Measurements from ENCODE around the gene ITGA5. TPM values are rescaled to one million over a fixed set of nuclear protein-coding genes. Genes with fewer than 3 reads are reported as not detected.
A peak's percentile ranks its signal among the peaks of the same experiment; 100 is the strongest.

Gene ITGA5
- total RNA-seq, 1 experiment from 2014 or later, result 12.2 TPM

DNA sequence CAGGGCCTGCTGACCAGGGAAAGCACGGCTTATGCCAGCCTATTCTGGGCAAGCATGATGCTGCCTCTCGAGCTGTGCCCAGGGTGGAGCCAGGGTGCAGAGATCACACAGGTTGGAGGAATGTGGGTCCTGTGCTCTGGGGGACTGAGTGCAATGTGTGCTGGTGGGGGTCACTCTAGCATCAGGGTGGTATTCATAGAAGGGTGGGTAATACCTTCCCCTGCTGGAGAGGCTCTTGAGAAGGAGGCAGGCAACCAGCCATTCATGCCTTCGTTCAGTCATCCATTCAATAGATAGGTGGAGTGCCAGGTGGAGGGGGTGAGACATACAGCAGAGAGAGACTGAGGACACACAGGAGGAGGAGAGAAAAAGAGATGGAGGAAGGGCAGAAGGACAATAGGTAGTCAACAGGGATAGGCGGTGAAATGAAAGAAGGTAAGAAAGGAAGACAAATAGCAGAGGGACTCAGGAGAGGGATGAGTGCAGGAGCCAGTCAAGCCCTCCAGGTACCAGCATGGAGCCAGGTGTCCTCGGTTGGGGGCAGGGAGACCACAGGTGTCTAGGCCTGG, 29.4 kb downstream of the ITGA5 start:
- no peaks in the 10 kb centered on the region for H3K27me3 ChIP-seq (ENCODE audit: insufficient read depth, low read length)
- H2BK12ac ChIP-seq (ENCODE audit: insufficient read length, low read depth, low read length), result no peak overlapping the region
- H4K20me1 ChIP-seq (ENCODE audit: control insufficient read depth, insufficient read depth, insufficient read length), result no peaks in the 10 kb centered on the region
- H3K23ac ChIP-seq (ENCODE audit: insufficient read length, low read depth, low read length), result no peak overlapping the region
- peak overlapping the region in 1 of 3 experiments; percentile 40; a peak in 2 of 7 replicates for H3K27ac Mint-ChIP-seq
- no peaks in the 10 kb centered on the region for H3K79me1 ChIP-seq (ENCODE audit: insufficient read depth, low read depth, low read length, poor library complexity, severe bottlenecking)
- H3K9me3 Mint-ChIP-seq, result no peaks in the 10 kb centered on the region
- peaks cover 26% of the 10 kb centered on the region for H3K23me2 ChIP-seq (ENCODE audit: insufficient read length, low read depth, low read length, poor library complexity, severe bottlenecking)
- no peak overlapping the region for H2BK120ac ChIP-seq (ENCODE audit: low read depth, low read length, poor library complexity, severe bottlenecking)
- H3T11ph ChIP-seq (ENCODE audit: low read length), result no peak overlapping the region
- H4K5ac ChIP-seq (ENCODE audit: insufficient read length, low read depth, low read length), result no peak overlapping the region
- no peaks in the 10 kb centered on the region; the same call in 1 of the 2 replicates for H3K79me2 ChIP-seq (ENCODE audit: insufficient read depth, low read length)
- H2BK20ac ChIP-seq (ENCODE audit: low read depth, low read length, poor library complexity, severe bottlenecking), result no peak overlapping the region
- H3K36me3 Mint-ChIP-seq (ENCODE audit: insufficient read depth in 1 of 3, low read depth in 3 of 3), result peaks cover 0 to 1% (median 0%) of the 10 kb centered on the region in 3 experiments; a peak in 1 of 7 replicates
- peaks cover 19% of the 10 kb centered on the region for H3K27me3 Mint-ChIP-seq (ENCODE audit: low read depth)
- H3K4me1 ChIP-seq (ENCODE audit: insufficient read depth, low read length), result peaks cover 31% of the 10 kb centered on the region
- H3K56ac ChIP-seq (ENCODE audit: insufficient read length, low read depth, low read length), result no peak overlapping the region
- WGBS (ENCODE audit: extremely low coverage, insufficient read length, low lambda C conversion rate), result no CpG with 5 or more reads among the region's 5 CpGs
- H3K4me3 Mint-ChIP-seq, result peak overlapping the region; percentile 80 to 88
- no peak overlapping the region for H3K4ac ChIP-seq (ENCODE audit: low read depth, low read length)
- peaks cover 75 to 80% of the 10 kb centered on the region in 2 experiments for H3K4me1 Mint-ChIP-seq
- H3K18ac ChIP-seq (ENCODE audit: insufficient read length, low read depth, low read length), result no peak overlapping the region
- H3K9ac ChIP-seq (ENCODE audit: extremely low read depth, insufficient read length, low read length), result no peak overlapping the region
- no peaks in the 10 kb centered on the region for H3K9me3 ChIP-seq (ENCODE audit: control insufficient read depth, low read depth, low read length)
- H3K27ac ChIP-seq (ENCODE audit: insufficient read length, low read depth, low read length), result no peak overlapping the region
- H2AK5ac ChIP-seq (ENCODE audit: insufficient read length, low read length), result no peak overlapping the region
- H4K91ac ChIP-seq (ENCODE audit: insufficient read length, low read depth, low read length), result no peak overlapping the region
- H3K4me2 ChIP-seq (ENCODE audit: insufficient read depth, insufficient read length, low read length), result peak overlapping the region; percentile 82
- TF ChIP-seq, protein P1, sequence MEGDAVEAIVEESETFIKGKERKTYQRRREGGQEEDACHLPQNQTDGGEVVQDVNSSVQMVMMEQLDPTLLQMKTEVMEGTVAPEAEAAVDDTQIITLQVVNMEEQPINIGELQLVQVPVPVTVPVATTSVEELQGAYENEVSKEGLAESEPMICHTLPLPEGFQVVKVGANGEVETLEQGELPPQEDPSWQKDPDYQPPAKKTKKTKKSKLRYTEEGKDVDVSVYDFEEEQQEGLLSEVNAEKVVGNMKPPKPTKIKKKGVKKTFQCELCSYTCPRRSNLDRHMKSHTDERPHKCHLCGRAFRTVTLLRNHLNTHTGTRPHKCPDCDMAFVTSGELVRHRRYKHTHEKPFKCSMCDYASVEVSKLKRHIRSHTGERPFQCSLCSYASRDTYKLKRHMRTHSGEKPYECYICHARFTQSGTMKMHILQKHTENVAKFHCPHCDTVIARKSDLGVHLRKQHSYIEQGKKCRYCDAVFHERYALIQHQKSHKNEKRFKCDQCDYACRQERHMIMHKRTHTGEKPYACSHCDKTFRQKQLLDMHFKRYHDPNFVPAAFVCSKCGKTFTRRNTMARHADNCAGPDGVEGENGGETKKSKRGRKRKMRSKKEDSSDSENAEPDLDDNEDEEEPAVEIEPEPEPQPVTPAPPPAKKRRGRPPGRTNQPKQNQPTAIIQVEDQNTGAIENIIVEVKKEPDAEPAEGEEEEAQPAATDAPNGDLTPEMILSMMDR (conservative IDR thresholded peaks at IDR 0.05), result no peak
- H2BK15ac ChIP-seq (ENCODE audit: low read depth, low read length), result no peak overlapping the region
- no peak overlapping the region for H4K8ac ChIP-seq (replicated peaks; ENCODE audit: insufficient read length, low read depth, low read length)
- H2AFZ ChIP-seq (ENCODE audit: low read length), result no peak overlapping the region
- DNase-seq, result no peak
- H3K14ac ChIP-seq (ENCODE audit: insufficient read depth, low read length), result no peak overlapping the region; the same call in 1 of the 2 replicates
- no peak overlapping the region for H2BK5ac ChIP-seq (ENCODE audit: insufficient read length, low read length)
